Vagina (tissue), 2 donors: Measurements from ENCODE around the gene SPRYD3.

Experiments
- CTCF ChIP-seq, 3 experiments: fragments of 450-650 bp in 2 of 3; fragments of 200-600 bp in 1 of 3; sonication (generic) in 1 of 3; IDR thresholded peaks; one replicate each; pipeline ENCODE4 v1.5.1; 2017 to 2019; ENCODE audit warnings: antibody characterized with exemption in 3 of 3, mild to moderate bottlenecking in 2 of 3, moderate library complexity in 2 of 3
- POLR2A ChIP-seq, 2 donors: fragments of 450-650 bp; IDR thresholded peaks; one replicate each; pipeline ENCODE4 v1.6.1; 2017; ENCODE audit warnings: antibody characterized with exemption in 2 of 2, mild to moderate bottlenecking in 2 of 2, moderate library complexity in 2 of 2
- POLR2AphosphoS5 ChIP-seq, 2 donors: sonication (generic); formaldehyde crosslinking; IDR thresholded peaks; one replicate each; pipeline ENCODE4 v1.9.0; 2017; ENCODE audit warnings: antibody characterized with exemption in 2 of 2, mild to moderate bottlenecking in 2 of 2, low read depth in 1 of 2; ENCODE audit not compliant: insufficient read depth in 1 of 2

DNA sequence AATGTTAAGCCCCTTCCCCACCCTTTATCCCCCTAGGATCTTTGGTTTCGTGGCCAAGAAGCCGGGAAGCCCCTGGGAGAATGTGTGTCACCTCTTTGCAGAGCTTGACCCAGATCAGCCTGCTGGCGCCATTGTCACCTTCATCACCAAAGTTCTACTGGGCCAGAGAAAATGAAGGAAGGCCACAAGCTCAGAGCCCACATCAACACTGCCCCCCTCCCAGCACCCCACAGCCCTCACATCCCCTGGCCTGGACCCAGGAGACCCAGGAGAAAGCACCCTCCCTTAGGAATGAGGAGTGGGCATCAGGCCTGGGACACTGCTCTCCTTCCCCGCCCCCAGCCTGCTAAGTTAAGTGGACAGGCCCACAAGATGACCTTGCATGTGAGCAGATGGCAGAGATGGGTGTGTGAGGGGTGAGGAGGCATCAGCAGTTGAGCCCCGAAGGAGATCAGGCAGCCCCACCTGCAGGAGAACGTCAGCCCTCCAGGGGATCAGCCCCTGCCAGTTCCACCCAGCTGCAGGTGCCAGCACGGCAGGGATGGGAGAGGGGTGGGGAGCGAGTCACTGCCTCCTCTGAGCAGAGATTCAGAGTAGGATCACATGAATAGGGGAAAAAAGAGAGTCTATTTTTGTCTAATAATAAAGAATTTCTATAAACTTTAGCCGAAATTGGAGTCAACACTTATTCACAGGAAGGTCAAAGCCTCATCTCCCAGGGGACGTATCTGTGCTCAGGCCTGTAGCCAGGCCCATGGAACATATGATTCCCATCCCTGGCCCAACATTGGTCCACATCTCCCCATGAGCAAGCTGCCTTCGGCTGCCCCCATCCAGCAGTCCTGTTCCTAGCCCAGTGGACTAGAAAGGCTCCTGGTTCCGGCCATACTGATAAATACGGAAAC, 15.2 kb downstream of the SPRYD3 start:
- TF ChIP-seq CTCF (IDR thresholded peaks at IDR 0.05) (no peak), POLR2AphosphoS5 (IDR thresholded peaks at IDR 0.05; ENCODE audit: insufficient read depth in 1 of 2, low read depth in 1 of 2) (peak; percentile 70 to 82), POLR2A (IDR thresholded peaks at IDR 0.05) (no peak)
